ENCODE measurements around the gene MKNK1. TPM values are rescaled to one million over a fixed set of nuclear protein-coding genes. Genes with fewer than 3 reads are reported as not detected.

The MKNK1 gene
- total RNA-seq, 1 donor from 2014 or later: 77.6 TPM

- no peak overlapping the region for H3K27ac ChIP-seq
- no peaks in the 10 kb centered on the region for H3K27me3 ChIP-seq (ENCODE audit: low read depth)
- no peak overlapping the region for H3K4me3 ChIP-seq
- H3K36me3 ChIP-seq: peaks cover 90% of the 10 kb centered on the region
- intact Hi-C loops (cut with DNase I): no loop called here
- ATAC-seq (no peak), DNase-seq (no peak)
- H3K4me1 ChIP-seq: peaks cover 24% of the 10 kb centered on the region
- no peak for TF ChIP-seq CTCF (IDR thresholded peaks at IDR 0.05)
- H3K9me3 ChIP-seq: no peaks in the 10 kb centered on the region
These were observed 27.5 kb downstream of the MKNK1 start for GRCh38 chr1:46576596-46576995.

- intact Hi-C loops (cut with DNase I): no loop called here
- Histone ChIP-seq H3K4me1 (peaks cover 18% of the 10 kb centered on the region), H3K27me3 (ENCODE audit: low read depth) (no peaks in the 10 kb centered on the region), H3K4me3 (no peak overlapping the region), H3K27ac (no peak overlapping the region), H3K9me3 (no peaks in the 10 kb centered on the region), H3K36me3 (peaks cover 93% of the 10 kb centered on the region)
- TF ChIP-seq CTCF (IDR thresholded peaks at IDR 0.05): no peak
- DNase-seq: no peak
- ATAC-seq: no peak
These were observed 28.3 kb downstream of the MKNK1 start for GRCh38 chr1:46575778-46576177.

- no peaks in the 10 kb centered on the region for H3K9me3 ChIP-seq
- peaks cover 93% of the 10 kb centered on the region for H3K36me3 ChIP-seq
These were observed 28.8 kb downstream of the MKNK1 start for GRCh38 chr1:46575300-46575699.

GRCh38 chr1:46571691-46572225, 32.3 kb downstream of the MKNK1 start:
- H3K4me3 ChIP-seq: no peak overlapping the region
- no peaks in the 10 kb centered on the region for H3K9me3 ChIP-seq
- peaks cover 93% of the 10 kb centered on the region for H3K36me3 ChIP-seq
- H3K27ac ChIP-seq: no peak overlapping the region
- DNase-seq: no peak
- H3K4me1 ChIP-seq: no peaks in the 10 kb centered on the region
- ATAC-seq: peak in 1 of 2 donors; percentile 12
- no peak for TF ChIP-seq CTCF (IDR thresholded peaks at IDR 0.05)
- no peaks in the 10 kb centered on the region for H3K27me3 ChIP-seq (ENCODE audit: low read depth)
- intact Hi-C loops (cut with DNase I): no loop called here

More at GRCh38 chr1:46575300-46575699, 28.8 kb downstream of the MKNK1 start:
- DNase-seq (no peak), ATAC-seq (no peak)
- Histone ChIP-seq H3K27ac (no peak overlapping the region), H3K4me3 (no peak overlapping the region), H3K27me3 (ENCODE audit: low read depth) (no peaks in the 10 kb centered on the region), H3K4me1 (peaks cover 13% of the 10 kb centered on the region)
- TF ChIP-seq CTCF (IDR thresholded peaks at IDR 0.05): no peak
- intact Hi-C loops (cut with DNase I): no loop called here

- intact Hi-C loops (cut with DNase I): no loop called here
- H3K4me1 ChIP-seq: no peaks in the 10 kb centered on the region
- ATAC-seq (no peak), DNase-seq (no peak)
- H3K9me3 ChIP-seq: no peaks in the 10 kb centered on the region
- no peak for TF ChIP-seq CTCF (IDR thresholded peaks at IDR 0.05)
- H3K27me3 ChIP-seq (ENCODE audit: low read depth): no peaks in the 10 kb centered on the region
- no peak overlapping the region for H3K27ac ChIP-seq
- no peak overlapping the region for H3K4me3 ChIP-seq
- H3K36me3 ChIP-seq: peaks cover 90% of the 10 kb centered on the region
These were observed 34.0 kb downstream of the MKNK1 start for GRCh38 chr1:46569884-46570725.
